PC-9 (cell line): ENCODE data around the gene HFE. TPM values are rescaled to one million over a fixed set of nuclear protein-coding genes. Genes with fewer than 3 reads are reported as not detected.
A peak's percentile ranks its signal among the peaks of the same experiment; 100 is the strongest.

Experiments
- BruUV-seq: library from RNA; stranded (reverse); fragments of 400-500 nt; replicated peaks from 2 replicates; lab custom pipeline; 2021; lab: Mats Ljungman, UMichigan
- CTCF ChIA-PET: fragments of 300-600 bp; sonication (Branson Sonifier 250); formaldehyde crosslinking; loops from one replicate; lab custom pipeline; 2022; ENCODE audit warnings: antibody characterized with exemption; lab: Charles Lee
- POLR2A ChIA-PET: fragments of 300-600 bp; sonication (Branson Sonifier 250); formaldehyde crosslinking; loops from one replicate; lab custom pipeline; 2022; ENCODE audit warnings: antibody characterized with exemption; ENCODE audit not compliant: unreplicated experiment; lab: Charles Lee
- DNase-seq, 2 experiments: peaks; one replicate each; pipeline versions ENCODE4 v3.0.0 to v3.0.0-alpha.2; 2015 to 2022; ENCODE audit warnings: mixed read lengths in 1 of 2
- H2AFZ ChIP-seq: fragments of 200-600 bp; sonication (generic); 2 replicates; pipeline ENCODE4 v1.8.1; 2017; ENCODE audit warnings: antibody characterized with exemption
- H3F3A ChIP-seq: fragments of 200-600 bp; sonication (generic); 2 replicates; pipeline ENCODE4 v1.8.1; 2017; ENCODE audit warnings: antibody characterized with exemption, mild to moderate bottlenecking, low read depth; ENCODE audit not compliant: insufficient read depth
- H3K27ac ChIP-seq: fragments of 200-600 bp; sonication (generic); 2 replicates; pipeline ENCODE4 v1.6.1; 2016; ENCODE audit warnings: mixed run types
- H3K27me3 ChIP-seq: fragments of 200-600 bp; sonication (generic); 2 replicates; pipeline ENCODE4 v1.6.1; 2016; ENCODE audit warnings: low read depth, mixed run types; ENCODE audit not compliant: insufficient read depth
- H3K36me3 ChIP-seq: fragments of 200-600 bp; sonication (generic); 2 replicates; pipeline ENCODE4 v1.6.1; 2016; ENCODE audit warnings: low read depth, mixed run types
- H3K4me1 ChIP-seq: fragments of 200-600 bp; sonication (generic); replicated peaks from 2 replicates; pipeline ENCODE4 v1.6.1; 2016; ENCODE audit warnings: mixed run types; ENCODE audit not compliant: insufficient read depth
- H3K4me2 ChIP-seq: fragments of 200-600 bp; sonication (generic); 2 replicates; pipeline ENCODE4 v1.6.1; 2017; ENCODE audit warnings: mixed run types
- H3K4me3 ChIP-seq: fragments of 200-600 bp; sonication (generic); 2 replicates; pipeline ENCODE4 v1.6.1; 2016; ENCODE audit warnings: mixed run types
- H3K79me2 ChIP-seq: fragments of 200-600 bp; sonication (generic); 2 replicates; pipeline ENCODE4 v1.6.1; 2017; ENCODE audit warnings: low read depth, mixed run types
- H3K9me2 ChIP-seq: fragments of 200-600 bp; sonication (generic); 2 replicates; pipeline ENCODE4 v1.8.1; 2017; ENCODE audit warnings: mild to moderate bottlenecking; ENCODE audit not compliant: insufficient read depth
- H3K9me3 ChIP-seq: fragments of 200-600 bp; sonication (generic); 2 replicates; pipeline ENCODE4 v1.8.1; 2016; ENCODE audit warnings: low read depth; ENCODE audit not compliant: insufficient read depth
- H4K20me1 ChIP-seq: fragments of 200-600 bp; sonication (generic); 2 replicates; pipeline ENCODE4 v1.8.1; 2017; ENCODE audit not compliant: insufficient read depth
- EZH2 ChIP-seq: fragments of 200-600 bp; sonication (generic); IDR thresholded peaks from 2 replicates; pipeline ENCODE4 v1.8.0; 2017; ENCODE audit warnings: antibody characterized with exemption, low read depth
- intact Hi-C: fragments of 100-400 bp; cut with micrococcal nuclease; formaldehyde crosslinking; loops from one replicate; pipeline ENCODE4 v1.10.0; 2022; ENCODE audit not compliant: unreplicated experiment
- total RNA-seq: library from RNA; stranded (reverse); gene quantifications from 2 replicates; pipeline ENCODE4 v1.2.3, GENCODE V29; 2021
- TF ChIP-seq, protein P1 (sequence below): fragments of 200-600 bp; sonication (generic); conservative IDR thresholded peaks from 2 replicates; pipeline ENCODE4 v1.6.1; 2017; ENCODE audit warnings: mixed run types, antibody characterized with exemption, mild to moderate bottlenecking, moderate library complexity

The HFE gene
- total RNA-seq, 1 experiment from 2014 or later, result 46.0 TPM

- peak; percentile 85 to 98 for DNase-seq
- intact Hi-C loops, result loop anchor here (1.0 kb wide), 10 partner anchors 21 to 1008 kb away; partner anchors contain the start of gene ABT1
- POLR2A ChIA-PET, result interaction anchor here (0.6 to 5.2 kb wide), 49 partner anchors 13 to 1769 kb away, joined by 3 to 284 read pairs (median 5); partner anchors contain the start of gene HFE
- Histone ChIP-seq H3K4me1 (peaks cover 27% of the 10 kb centered on the region), H3K27ac (peak overlapping the region; percentile 78), H3F3A (peaks cover 45% of the 10 kb centered on the region), H4K20me1 (peaks cover 18% of the 10 kb centered on the region), H3K9me2 (no peaks in the 10 kb centered on the region), H3K79me2 (peaks cover 45% of the 10 kb centered on the region), H3K27me3 (no peaks in the 10 kb centered on the region), H3K4me3 (peak overlapping the region; percentile 86), H3K9me3 (no peaks in the 10 kb centered on the region), H3K4me2 (peak overlapping the region; percentile 83), H3K36me3 (0 out of 2 replicates have a peak, but pooled peaks cover 5% of the 10 kb centered on the region), H2AFZ (no peak overlapping the region)
- TF ChIP-seq, protein P1, sequence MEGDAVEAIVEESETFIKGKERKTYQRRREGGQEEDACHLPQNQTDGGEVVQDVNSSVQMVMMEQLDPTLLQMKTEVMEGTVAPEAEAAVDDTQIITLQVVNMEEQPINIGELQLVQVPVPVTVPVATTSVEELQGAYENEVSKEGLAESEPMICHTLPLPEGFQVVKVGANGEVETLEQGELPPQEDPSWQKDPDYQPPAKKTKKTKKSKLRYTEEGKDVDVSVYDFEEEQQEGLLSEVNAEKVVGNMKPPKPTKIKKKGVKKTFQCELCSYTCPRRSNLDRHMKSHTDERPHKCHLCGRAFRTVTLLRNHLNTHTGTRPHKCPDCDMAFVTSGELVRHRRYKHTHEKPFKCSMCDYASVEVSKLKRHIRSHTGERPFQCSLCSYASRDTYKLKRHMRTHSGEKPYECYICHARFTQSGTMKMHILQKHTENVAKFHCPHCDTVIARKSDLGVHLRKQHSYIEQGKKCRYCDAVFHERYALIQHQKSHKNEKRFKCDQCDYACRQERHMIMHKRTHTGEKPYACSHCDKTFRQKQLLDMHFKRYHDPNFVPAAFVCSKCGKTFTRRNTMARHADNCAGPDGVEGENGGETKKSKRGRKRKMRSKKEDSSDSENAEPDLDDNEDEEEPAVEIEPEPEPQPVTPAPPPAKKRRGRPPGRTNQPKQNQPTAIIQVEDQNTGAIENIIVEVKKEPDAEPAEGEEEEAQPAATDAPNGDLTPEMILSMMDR, result no peak
- no peak for TF ChIP-seq EZH2
- TSS peak; percentile 90 for BruUV-seq
- CTCF ChIA-PET, result interaction anchor here (0.6 to 1.3 kb wide), 6 partner anchors 24 to 1772 kb away, joined by 3 to 11 read pairs (median 4); a partner anchor contains a TSS
Measured at GRCh38 chr6:26123947-26124780, 36.9 kb downstream of the HFE start.

DNA sequence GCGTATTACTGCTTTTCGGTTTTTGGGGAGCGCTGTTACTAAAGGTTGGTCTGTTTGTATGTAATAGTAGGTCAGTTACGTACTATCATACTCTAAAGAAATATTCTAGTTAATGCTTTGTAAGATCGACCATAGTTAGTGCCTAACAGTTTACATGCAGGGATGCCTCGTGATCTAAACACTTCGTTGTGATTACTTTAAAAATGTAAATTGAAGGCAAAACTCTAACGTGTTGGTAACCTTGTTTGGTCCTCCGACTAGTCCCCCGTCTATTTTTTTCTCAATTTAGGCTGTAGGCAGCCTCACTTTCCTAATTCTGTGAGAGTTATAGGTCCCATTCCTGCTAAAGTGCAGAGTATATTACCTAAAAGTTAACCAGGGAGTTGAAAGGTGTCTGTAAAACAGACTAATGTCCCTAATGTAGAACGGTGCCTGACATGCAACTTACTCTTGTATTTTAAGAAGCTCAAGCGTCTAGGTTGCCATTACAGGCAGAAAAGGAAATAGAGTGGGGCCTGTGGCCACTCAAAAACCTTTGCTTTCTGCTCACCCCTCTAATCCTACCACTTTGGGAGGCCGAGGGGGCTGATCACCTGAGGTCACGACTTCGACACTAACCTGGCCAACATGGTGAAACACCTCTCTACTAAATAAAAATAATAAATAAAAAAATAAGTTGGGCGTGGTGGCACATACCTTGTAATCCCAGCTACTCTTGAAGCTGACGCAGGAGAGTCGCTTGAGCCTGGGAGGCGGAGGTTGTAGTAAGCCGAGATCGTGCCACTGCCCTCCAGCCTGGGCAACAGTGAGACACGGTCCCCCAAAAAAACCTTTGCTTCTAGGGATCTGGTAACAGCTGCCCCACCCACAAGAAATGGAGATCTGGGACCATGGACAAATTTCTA, 37.8 kb downstream of the HFE start:
- peak overlapping the region; percentile 83 for H3K4me2 ChIP-seq
- no peaks in the 10 kb centered on the region for H3K27me3 ChIP-seq
- H3F3A ChIP-seq, result peaks cover 45% of the 10 kb centered on the region
- peaks cover 5% of the 10 kb centered on the region; the same call in 1 of the 2 replicates for H3K36me3 ChIP-seq
- TF ChIP-seq EZH2, result no peak
- TF ChIP-seq, protein P1, result no peak
- CTCF ChIA-PET, result interaction anchor here (0.8 to 1.3 kb wide), 2 partner anchors 34 to 63 kb away, joined by 3 to 11 read pairs; no protein-coding TSS in a partner anchor
- peaks cover 45% of the 10 kb centered on the region for H3K79me2 ChIP-seq
- H3K9me3 ChIP-seq, result no peaks in the 10 kb centered on the region
- no peaks in the 10 kb centered on the region for H3K9me2 ChIP-seq
- H4K20me1 ChIP-seq, result peaks cover 18% of the 10 kb centered on the region
- intact Hi-C loops, result loop anchor here (1.0 kb wide), 4 partner anchors 32 to 1007 kb away; a partner anchor contains a TSS
- peaks cover 32% of the 10 kb centered on the region for H3K4me1 ChIP-seq
- 0 out of 2 replicates have a peak overlapping the region, but pooled peaks have one; percentile 4 for H2AFZ ChIP-seq
- H3K4me3 ChIP-seq, result peak overlapping the region; percentile 86
- no TSS peak for BruUV-seq
- POLR2A ChIA-PET, result interaction anchor here (0.6 to 5.2 kb wide), 18 partner anchors 13 to 428 kb away, joined by 3 to 284 read pairs (median 5); a partner anchor contains a TSS
- DNase-seq, result peak in 1 of 2 experiments; percentile 45
- H3K27ac ChIP-seq, result peak overlapping the region; percentile 78
